HEK293T (cell line): ENCODE results near the gene CABLES2.

Source experiments
- FOXA1 ChIP-seq: fragments of 450-650 bp; IDR thresholded peaks from 2 replicates; pipeline ENCODE4 v1.6.1; 2016; ENCODE audit warnings: mild to moderate bottlenecking
- FOXM1 ChIP-seq: fragments of 450-650 bp; IDR thresholded peaks from 2 replicates; pipeline ENCODE4 v1.6.1; 2017; ENCODE audit warnings: mild to moderate bottlenecking, borderline replicate concordance
- SUZ12 ChIP-seq: fragments of 450-650 bp; IDR thresholded peaks from 2 replicates; pipeline ENCODE4 v1.6.1; 2016; ENCODE audit warnings: mild to moderate bottlenecking
- TARDBP ChIP-seq: fragments of 450-650 bp; IDR thresholded peaks from 2 replicates; pipeline ENCODE4 v1.6.1; 2016

GRCh38 chr20:62347151-62347404 is 60.0 kb downstream of the CABLES2 start:
- TF ChIP-seq FOXA1 = no peak
- no peak for TF ChIP-seq FOXM1
- no peak for TF ChIP-seq TARDBP
- TF ChIP-seq SUZ12 = no peak
